ENCODE results near the gene MIA.

GRCh38 chr19:40747536-40747935, 27.8 kb upstream of the MIA start:
- TF ChIP-seq POLR2A (IDR thresholded peaks at IDR 0.05) (no peak), CTCF (IDR thresholded peaks at IDR 0.05) (no peak)

All from adrenal gland (tissue), 5 donors.